NB4 (cell line): Measurements from ENCODE around the gene GLCE.

Experiments
- DNase-seq: peaks from one replicate; pipeline ENCODE4 v3.0.0; 2010; ENCODE audit warnings: low read depth
- H3K4me3 ChIP-seq: one replicate; pipeline ENCODE4 v1.5.1; 2011; ENCODE audit warnings: mild to moderate bottlenecking, low read depth, low read length, moderate library complexity
- MYC ChIP-seq: IDR thresholded peaks from 2 replicates; pipeline ENCODE4 v1.6.1; 2011; ENCODE audit warnings: low read depth, low read length
- POLR2A ChIP-seq: IDR thresholded peaks from 2 replicates; pipeline ENCODE4 v1.6.1; 2011; ENCODE audit warnings: mild to moderate bottlenecking; ENCODE audit not compliant: insufficient read length; ENCODE audit errors: extremely low read depth
- TF ChIP-seq, protein P1 (sequence below): IDR thresholded peaks from one replicate; pipeline ENCODE4 v1.5.1; 2012; ENCODE audit warnings: low read depth, low read length
- TF ChIP-seq, protein P2 (sequence below): IDR thresholded peaks from 2 replicates; pipeline ENCODE4 v1.6.1; 2011; ENCODE audit warnings: low read depth, low read length

Gene GLCE

GRCh38 chr15:69154078-69154477 lies 6.4 kb upstream of the GLCE start:
- no peak overlapping the region for H3K4me3 ChIP-seq
- DNase-seq = no peak
- TF ChIP-seq, protein P1, sequence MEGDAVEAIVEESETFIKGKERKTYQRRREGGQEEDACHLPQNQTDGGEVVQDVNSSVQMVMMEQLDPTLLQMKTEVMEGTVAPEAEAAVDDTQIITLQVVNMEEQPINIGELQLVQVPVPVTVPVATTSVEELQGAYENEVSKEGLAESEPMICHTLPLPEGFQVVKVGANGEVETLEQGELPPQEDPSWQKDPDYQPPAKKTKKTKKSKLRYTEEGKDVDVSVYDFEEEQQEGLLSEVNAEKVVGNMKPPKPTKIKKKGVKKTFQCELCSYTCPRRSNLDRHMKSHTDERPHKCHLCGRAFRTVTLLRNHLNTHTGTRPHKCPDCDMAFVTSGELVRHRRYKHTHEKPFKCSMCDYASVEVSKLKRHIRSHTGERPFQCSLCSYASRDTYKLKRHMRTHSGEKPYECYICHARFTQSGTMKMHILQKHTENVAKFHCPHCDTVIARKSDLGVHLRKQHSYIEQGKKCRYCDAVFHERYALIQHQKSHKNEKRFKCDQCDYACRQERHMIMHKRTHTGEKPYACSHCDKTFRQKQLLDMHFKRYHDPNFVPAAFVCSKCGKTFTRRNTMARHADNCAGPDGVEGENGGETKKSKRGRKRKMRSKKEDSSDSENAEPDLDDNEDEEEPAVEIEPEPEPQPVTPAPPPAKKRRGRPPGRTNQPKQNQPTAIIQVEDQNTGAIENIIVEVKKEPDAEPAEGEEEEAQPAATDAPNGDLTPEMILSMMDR = no peak
- TF ChIP-seq MYC (no peak), POLR2A (no peak)
- TF ChIP-seq, protein P2, sequence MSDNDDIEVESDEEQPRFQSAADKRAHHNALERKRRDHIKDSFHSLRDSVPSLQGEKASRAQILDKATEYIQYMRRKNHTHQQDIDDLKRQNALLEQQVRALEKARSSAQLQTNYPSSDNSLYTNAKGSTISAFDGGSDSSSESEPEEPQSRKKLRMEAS = no peak

GRCh38 chr15:69154684-69155083 lies 5.8 kb upstream of the GLCE start:
- H3K4me3 ChIP-seq = no peak overlapping the region
- TF ChIP-seq, protein P2 = no peak
- no peak for TF ChIP-seq MYC
- TF ChIP-seq, protein P1 = no peak
- TF ChIP-seq POLR2A = no peak
- no peak for DNase-seq

DNA sequence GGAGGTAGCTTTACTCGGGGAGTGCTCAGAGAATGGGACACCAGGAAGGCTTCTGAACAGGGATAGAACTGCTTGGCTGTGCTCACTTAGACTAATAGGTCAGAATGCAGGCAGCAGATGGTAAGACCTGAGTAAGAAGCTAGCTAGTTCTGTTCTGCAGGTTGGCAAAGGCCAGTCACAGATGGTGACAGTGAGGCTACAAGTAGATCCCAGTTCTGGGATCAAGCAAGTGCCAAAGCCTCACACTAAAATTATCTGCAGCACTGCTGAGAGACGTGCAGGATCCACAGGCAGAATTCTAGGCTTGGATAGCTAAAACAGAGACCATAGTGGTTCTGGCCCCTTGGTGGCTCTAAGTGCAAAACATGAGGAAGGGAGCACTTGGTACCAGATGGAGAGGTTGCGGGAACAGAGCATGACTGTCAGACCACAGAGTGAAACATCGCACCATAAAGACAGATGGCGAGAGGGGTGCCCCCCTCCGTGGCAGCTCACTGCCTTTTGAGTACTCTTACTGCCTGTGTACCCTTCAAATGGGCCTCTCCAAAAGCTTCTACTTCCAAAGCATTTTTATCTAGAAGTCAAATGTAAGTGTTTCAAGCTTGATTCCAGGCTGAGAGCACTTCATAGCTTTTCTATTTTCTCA lies 3.6 kb upstream of the GLCE start:
- TF ChIP-seq, protein P2 = no peak
- TF ChIP-seq MYC (no peak), POLR2A (no peak)
- TF ChIP-seq, protein P1 = no peak
- no peak for DNase-seq
- H3K4me3 ChIP-seq = no peak overlapping the region

DNA sequence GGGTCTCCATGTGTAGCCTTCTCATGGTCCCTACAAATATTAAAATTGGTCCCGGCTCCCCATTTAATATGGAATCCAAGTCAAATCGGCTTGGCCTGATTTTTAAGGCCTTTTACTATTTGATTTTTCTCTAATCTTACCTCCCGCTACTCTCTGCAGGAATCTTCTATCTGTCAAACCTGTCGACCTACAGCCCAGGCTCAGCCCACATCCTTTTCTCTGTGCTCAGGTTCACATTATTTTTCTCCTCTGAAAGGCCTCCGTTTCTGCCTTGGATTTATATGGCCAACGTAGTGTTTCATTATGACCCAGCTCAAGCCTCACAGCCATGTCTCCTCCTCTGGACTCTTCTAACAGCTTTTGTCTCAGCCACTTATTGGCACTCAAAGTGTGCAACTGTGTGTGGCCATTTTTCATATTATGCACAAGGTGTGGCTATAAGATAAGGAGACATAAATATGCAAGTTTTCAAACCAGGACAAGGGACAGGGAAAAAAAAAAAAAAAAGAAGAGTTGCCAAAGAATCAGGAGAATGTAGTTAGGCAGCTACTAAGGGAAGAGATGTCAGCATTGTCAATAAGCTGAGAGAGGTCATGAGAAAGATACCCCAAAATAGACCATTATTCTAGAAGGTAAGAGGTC lies 2.1 kb upstream of the GLCE start:
- DNase-seq = no peak
- H3K4me3 ChIP-seq = no peak overlapping the region
- TF ChIP-seq MYC (no peak), POLR2A (no peak)
- TF ChIP-seq, protein P1 = no peak
- TF ChIP-seq, protein P2 = no peak

- DNase-seq = no peak
- H3K4me3 ChIP-seq = no peak overlapping the region
- TF ChIP-seq POLR2A = no peak
- no peak for TF ChIP-seq MYC
- TF ChIP-seq, protein P1 = no peak
- TF ChIP-seq, protein P2 = no peak
Measured at GRCh38 chr15:69158843-69159240, 1.6 kb upstream of the GLCE start.
